Glutamatergic neuron (in vitro differentiated cells): ENCODE data around the gene MTFR1L. TPM values are rescaled to one million over a fixed set of nuclear protein-coding genes. Genes with fewer than 3 reads are reported as not detected.

ENCODE experiments used
- DNase-seq: peaks from one replicate; pipeline ENCODE4 v3.0.0; 2022
- H3K27ac Mint-ChIP-seq: one replicate; pipeline ENCODE4 v1.8.0; 2020; ENCODE audit warnings: mild to moderate bottlenecking, mixed read lengths, inconsistent platforms; ENCODE audit not compliant: unreplicated experiment
- H3K27me3 Mint-ChIP-seq: one replicate; pipeline ENCODE4 v1.8.0; 2020; ENCODE audit warnings: mild to moderate bottlenecking, moderate library complexity, mixed read lengths, inconsistent platforms; ENCODE audit not compliant: unreplicated experiment
- H3K36me3 Mint-ChIP-seq: one replicate; pipeline ENCODE4 v1.8.0; 2020; ENCODE audit warnings: mild to moderate bottlenecking, mixed read lengths, inconsistent platforms; ENCODE audit not compliant: unreplicated experiment
- H3K4me1 Mint-ChIP-seq: one replicate; pipeline ENCODE4 v1.8.0; 2020; ENCODE audit warnings: mild to moderate bottlenecking, low read depth, mixed read lengths, inconsistent platforms; ENCODE audit not compliant: unreplicated experiment
- H3K4me3 Mint-ChIP-seq: one replicate; pipeline ENCODE4 v1.8.0; 2020; ENCODE audit warnings: mild to moderate bottlenecking, mixed read lengths, inconsistent platforms; ENCODE audit not compliant: unreplicated experiment
- H3K9me3 Mint-ChIP-seq: one replicate; pipeline ENCODE4 v1.8.0; 2020; ENCODE audit warnings: mild to moderate bottlenecking, moderate library complexity, mixed read lengths, inconsistent platforms; ENCODE audit not compliant: unreplicated experiment
- total RNA-seq: library from RNA; stranded (reverse); fragmentation: NEBNext Ultra II Directional; extraction: Animal tissue kit (Norgen Biotek cat#: 25700); gene quantifications from one replicate; pipeline ENCODE4 v1.2.1, GENCODE V29; 2021; ENCODE audit not compliant: unreplicated experiment
- TF ChIP-seq, protein P1 (sequence below): fragments of 200-600 bp; sonication (generic); IDR thresholded peaks from one replicate; pipeline ENCODE4 v1.5.0; 2021; ENCODE audit not compliant: partially characterized antibody, unreplicated experiment

MTFR1L gene
- total RNA-seq, 1 donor from 2014 or later: 70.4 TPM

DNA sequence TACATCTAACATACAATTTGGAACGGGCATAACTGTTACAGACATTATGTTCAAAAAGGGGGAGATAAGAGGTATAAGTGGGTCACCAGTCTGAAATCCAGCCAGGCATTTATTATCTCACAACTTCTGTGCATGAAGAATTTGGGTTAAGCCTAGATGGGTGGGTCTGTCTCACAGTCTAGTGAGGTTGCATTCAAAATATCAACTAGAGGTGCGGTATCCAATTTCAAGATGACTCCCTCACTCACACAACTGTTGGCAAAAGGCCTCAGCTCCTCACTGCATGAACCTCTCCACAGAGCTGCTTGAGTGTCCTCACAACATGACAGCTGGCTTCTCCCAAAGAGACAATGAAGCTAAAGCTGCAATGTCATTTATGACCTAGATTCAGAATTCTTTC is 34.8 kb downstream of the MTFR1L start:
- DNase-seq: no peak
- TF ChIP-seq, protein P1, sequence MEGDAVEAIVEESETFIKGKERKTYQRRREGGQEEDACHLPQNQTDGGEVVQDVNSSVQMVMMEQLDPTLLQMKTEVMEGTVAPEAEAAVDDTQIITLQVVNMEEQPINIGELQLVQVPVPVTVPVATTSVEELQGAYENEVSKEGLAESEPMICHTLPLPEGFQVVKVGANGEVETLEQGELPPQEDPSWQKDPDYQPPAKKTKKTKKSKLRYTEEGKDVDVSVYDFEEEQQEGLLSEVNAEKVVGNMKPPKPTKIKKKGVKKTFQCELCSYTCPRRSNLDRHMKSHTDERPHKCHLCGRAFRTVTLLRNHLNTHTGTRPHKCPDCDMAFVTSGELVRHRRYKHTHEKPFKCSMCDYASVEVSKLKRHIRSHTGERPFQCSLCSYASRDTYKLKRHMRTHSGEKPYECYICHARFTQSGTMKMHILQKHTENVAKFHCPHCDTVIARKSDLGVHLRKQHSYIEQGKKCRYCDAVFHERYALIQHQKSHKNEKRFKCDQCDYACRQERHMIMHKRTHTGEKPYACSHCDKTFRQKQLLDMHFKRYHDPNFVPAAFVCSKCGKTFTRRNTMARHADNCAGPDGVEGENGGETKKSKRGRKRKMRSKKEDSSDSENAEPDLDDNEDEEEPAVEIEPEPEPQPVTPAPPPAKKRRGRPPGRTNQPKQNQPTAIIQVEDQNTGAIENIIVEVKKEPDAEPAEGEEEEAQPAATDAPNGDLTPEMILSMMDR: no peak
- H3K27ac Mint-ChIP-seq: no peak overlapping the region
- H3K4me1 Mint-ChIP-seq: no peaks in the 10 kb centered on the region
- peaks cover 2% of the 10 kb centered on the region for H3K27me3 Mint-ChIP-seq
- H3K36me3 Mint-ChIP-seq: no peaks in the 10 kb centered on the region
- no peaks in the 10 kb centered on the region for H3K9me3 Mint-ChIP-seq
- no peak overlapping the region for H3K4me3 Mint-ChIP-seq

DNA sequence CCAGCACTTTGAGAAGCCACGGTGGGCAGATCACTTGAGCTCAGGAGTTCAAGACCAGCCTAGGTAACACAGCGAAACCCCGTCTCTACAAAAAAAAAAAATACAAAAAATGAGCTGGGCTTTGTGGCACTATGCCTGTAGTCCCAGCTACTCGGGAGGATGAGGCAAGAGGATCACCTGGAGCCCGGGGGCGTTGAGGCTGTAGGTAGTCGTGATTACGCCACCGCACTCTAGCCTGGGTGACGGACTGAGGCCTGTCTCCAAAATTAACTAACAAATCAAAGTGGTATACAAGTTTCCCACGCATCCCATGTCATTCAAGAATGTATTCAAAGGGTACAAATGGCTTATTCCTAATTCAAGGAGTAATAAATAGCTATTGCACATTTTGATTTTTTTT is 37.1 kb downstream of the MTFR1L start:
- no peak overlapping the region for H3K4me3 Mint-ChIP-seq
- TF ChIP-seq, protein P1: no peak
- DNase-seq: no peak
- H3K27ac Mint-ChIP-seq: no peak overlapping the region
- peaks cover 5% of the 10 kb centered on the region for H3K27me3 Mint-ChIP-seq
- H3K4me1 Mint-ChIP-seq: no peaks in the 10 kb centered on the region
- H3K9me3 Mint-ChIP-seq: no peaks in the 10 kb centered on the region
- no peaks in the 10 kb centered on the region for H3K36me3 Mint-ChIP-seq

DNA sequence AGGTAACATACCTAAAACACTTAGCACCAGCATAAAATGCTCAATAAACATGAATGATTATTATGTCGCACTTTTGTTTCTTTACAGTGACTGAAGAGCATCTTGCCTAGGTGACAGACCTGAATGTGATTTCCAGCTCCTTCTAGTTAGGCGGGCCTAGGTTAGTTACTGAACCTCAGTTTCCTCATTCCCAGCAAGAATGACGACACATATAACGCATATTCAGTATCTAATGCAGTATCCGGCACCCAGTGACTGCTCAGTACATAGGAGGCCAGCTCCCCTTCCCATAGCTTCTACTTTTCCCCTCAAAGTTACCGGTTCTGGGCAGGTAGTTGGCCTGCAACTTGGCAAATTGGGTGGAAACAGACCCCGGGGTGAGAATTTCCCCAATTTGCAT is 38.7 kb downstream of the MTFR1L start:
- Mint-ChIP-seq H3K27ac (peak overlapping the region; percentile 10), H3K36me3 (peaks cover 5% of the 10 kb centered on the region), H3K27me3 (peaks cover 5% of the 10 kb centered on the region), H3K4me3 (peak overlapping the region; percentile 91), H3K9me3 (peaks cover 1% of the 10 kb centered on the region), H3K4me1 (no peaks in the 10 kb centered on the region)
- no peak for DNase-seq
- TF ChIP-seq, protein P1: no peak

DNA sequence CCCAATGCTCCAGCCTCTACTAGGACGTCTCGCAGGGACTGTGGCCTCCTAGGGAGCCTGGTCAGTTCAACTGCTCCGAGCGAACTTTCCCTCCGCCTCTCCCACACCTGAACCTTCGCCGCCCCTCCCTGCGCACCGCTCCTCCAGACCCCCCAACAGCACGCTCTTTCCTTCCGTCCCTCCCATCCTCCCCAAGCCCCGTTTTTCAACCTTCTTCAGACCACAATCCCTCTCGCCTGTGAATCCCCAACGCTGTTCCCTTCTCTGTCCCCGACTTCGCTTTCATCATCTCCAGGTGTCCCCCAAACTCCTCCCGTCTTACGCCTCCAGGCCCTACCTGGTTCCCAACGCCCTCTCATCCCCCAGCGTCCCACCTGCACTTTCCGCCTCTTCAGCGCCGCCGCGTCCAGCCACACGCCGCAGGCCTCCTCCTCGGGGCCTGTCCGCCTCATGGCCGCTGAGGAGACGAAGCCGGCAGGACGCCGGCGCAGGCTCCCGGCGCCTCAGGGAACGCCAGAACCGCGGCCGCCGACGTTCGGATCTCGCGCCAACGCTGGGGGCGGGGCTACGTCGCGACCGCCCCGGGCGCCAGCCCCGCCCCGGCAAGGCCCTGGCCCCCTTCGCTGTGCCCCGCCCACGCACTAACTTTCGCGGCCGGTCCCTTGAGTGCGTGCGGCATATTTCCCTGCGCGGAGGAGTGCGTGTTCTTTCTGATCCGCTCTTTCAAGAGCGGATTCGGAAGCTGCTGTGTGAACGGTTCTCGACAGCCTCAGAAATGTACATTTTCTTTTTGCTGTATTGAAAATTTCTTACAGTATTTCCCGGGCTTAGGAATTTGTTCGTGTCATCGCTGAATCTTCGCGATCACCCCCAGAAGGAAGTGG is 39.4 kb downstream of the MTFR1L start, which contains the start of gene AUNIP:
Gene AUNIP (minus strand): TSS at position 552 of the 884 bp plus-strand sequence. CDS start 100 bp downstream, at position 452.
- Mint-ChIP-seq H3K27ac (peak within 1 kb of the TSS; percentile 10), H3K4me3 (peak within 1 kb of the TSS; percentile 91), H3K27me3 (peaks cover 5% of the 10 kb centered on the region), H3K4me1 (no peaks in the 10 kb centered on the region), H3K36me3 (peaks cover 5% of the 10 kb centered on the region), H3K9me3 (peaks cover 1% of the 10 kb centered on the region)
- TF ChIP-seq, protein P1: no peak
- DNase-seq: peak; percentile 86
